Fibroblast of the aortic adventitia (primary cell): ENCODE results near the gene LYAR. TPM values are rescaled to one million over a fixed set of nuclear protein-coding genes. Genes with fewer than 3 reads are reported as not detected.

Experiments
- DNase-seq: peaks from one replicate; pipeline ENCODE4 v3.0.0-alpha.2; 2010; ENCODE audit warnings: low read depth
- H3K4me3 ChIP-seq: 2 replicates; pipeline ENCODE4 v1.5.1; 2011; ENCODE audit warnings: low read depth, mild to moderate bottlenecking, control low read depth, low read length, moderate library complexity
- CTCF ChIP-seq: IDR thresholded peaks from 2 replicates; pipeline ENCODE4 v1.5.1; 2011; ENCODE audit warnings: mild to moderate bottlenecking, low read length, control low read depth, inconsistent platforms; ENCODE audit not compliant: insufficient read depth
- total RNA-seq: library from RNA; depleted of rRNA; stranded (reverse); fragments of >200 nt; gene quantifications from 2 replicates; pipeline ENCODE4 v1.2.3, GENCODE V29; 2012; ENCODE audit warnings: low replicate concordance

LYAR gene
- total RNA-seq, 1 donor: 14.0 TPM

DNA sequence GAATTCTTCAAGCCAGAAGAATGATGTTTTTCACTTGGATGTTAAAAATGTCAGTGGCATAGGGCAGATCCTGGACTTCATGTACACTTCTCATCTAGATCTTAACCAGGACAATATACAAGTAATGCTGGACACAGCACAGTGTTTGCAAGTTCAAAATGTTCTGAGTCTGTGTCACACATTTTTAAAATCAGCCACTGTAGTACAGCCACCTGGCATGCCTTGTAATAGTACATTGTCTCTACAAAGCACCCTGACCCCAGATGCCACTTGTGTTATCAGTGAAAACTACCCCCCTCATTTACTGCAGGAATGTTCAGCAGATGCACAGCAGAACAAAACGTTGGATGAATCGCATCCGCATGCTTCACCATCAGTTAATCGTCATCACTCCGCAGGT lies 12.0 kb upstream of the LYAR start:
- H3K4me3 ChIP-seq: no peak overlapping the region
- no peak for DNase-seq
- no peak for TF ChIP-seq CTCF

DNA sequence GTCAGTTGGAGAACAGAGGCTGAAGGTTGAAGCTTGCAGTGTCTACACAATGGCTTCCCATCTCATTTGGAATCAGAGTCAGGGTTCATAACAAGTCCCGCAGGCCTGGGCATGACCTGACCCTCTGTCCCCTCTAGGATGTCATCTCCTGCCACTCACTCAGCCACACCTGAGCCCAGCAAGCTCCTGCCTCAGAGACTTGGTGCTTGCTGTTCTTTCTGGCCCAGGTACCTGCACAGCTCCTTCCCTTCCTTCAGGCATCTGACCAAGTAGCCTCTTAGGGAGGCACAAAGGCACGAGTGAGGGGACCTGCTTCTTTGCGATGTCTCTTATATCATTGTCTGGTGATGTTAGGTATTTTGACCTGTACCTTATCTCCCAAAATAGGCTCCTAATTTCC lies 9.1 kb upstream of the LYAR start:
- TF ChIP-seq CTCF: no peak
- no peak overlapping the region for H3K4me3 ChIP-seq
- no peak for DNase-seq

DNA sequence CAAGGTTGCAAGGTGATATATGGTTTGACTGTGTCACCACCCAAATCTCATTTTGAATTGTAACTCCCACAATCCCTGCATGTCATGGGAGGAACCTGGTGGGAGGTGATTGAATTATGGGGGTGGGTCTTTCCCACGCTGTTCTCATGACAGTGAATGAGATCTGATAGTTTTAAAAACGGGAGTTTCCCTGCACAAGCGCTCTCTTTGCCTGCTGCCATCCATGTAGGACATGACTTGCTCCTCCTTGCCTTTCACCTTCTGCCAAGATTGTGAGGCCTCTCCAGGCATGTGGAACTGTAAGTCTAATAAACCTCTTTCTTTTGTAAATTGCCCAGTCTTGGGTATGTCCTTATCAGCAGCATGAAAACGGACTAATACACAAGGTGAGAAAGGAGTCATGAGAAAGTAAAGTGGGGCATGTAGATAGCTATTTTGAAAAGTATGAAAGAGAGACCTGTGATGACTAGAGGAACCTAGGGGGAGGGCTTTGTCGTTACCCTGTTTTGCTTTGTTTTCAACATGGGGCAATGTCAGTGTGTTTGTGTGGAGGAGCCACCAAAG lies 6.4 kb upstream of the LYAR start:
- DNase-seq: no peak
- H3K4me3 ChIP-seq: no peak overlapping the region
- no peak for TF ChIP-seq CTCF

- TF ChIP-seq CTCF: no peak
- no peak overlapping the region for H3K4me3 ChIP-seq
- no peak for DNase-seq
Observed at GRCh38 chr4:4293279-4293678, 3.3 kb upstream of the LYAR start.

DNA sequence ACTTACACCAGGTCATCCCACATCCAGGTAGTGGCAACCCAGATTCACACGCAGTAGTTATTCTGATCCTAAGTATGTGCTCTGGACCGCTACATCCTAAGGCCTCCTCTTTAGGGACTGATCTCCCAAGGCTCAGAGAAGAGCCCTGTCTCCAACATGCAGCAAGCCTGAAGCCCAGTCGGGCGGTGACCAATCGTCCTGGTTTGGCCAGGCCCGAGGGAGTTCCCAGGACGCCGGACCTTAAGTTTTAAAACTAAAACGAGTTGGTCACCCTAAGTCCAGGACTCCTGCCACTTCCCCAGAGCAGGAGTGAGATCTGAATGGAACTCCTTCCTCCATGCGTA lies 385 bp downstream of the LYAR start:
- H3K4me3 ChIP-seq: peak overlapping the region; percentile 91
- TF ChIP-seq CTCF: no peak
- DNase-seq: no peak

- peak overlapping the region; percentile 91 for H3K4me3 ChIP-seq
- no peak for DNase-seq
- TF ChIP-seq CTCF: no peak
Observed at GRCh38 chr4:4289055-4289454, 899 bp downstream of the LYAR start.

GRCh38 chr4:4288098-4288497 lies 1.9 kb downstream of the LYAR start:
- DNase-seq: no peak
- no peak for TF ChIP-seq CTCF
- H3K4me3 ChIP-seq: no peak overlapping the region
